ENCODE results near the gene ST3GAL3. TPM values are rescaled to one million over a fixed set of nuclear protein-coding genes. Genes with fewer than 3 reads are reported as not detected.

Gene ST3GAL3
- total and polyA plus RNA-seq, 2 experiments from 2014 or later: 4.5 to 7.0 TPM

GRCh38 chr1:43870306-43870705 lies 163.0 kb downstream of the ST3GAL3 start (continued):
- TF ChIP-seq ZNF462 (CRISPR knock-in tag; IDR thresholded peaks at IDR 0.05): no peak
- TF ChIP-seq CREB1 (CRISPR knock-in tag; IDR thresholded peaks at IDR 0.05; ENCODE audit: low read depth): no peak
- TF ChIP-seq ETS1 (IDR thresholded peaks at IDR 0.05): no peak
- TF ChIP-seq REST (IDR thresholded peaks at IDR 0.05; ENCODE audit: unreplicated experiment): no peak
- no peak for TF ChIP-seq POLR2AphosphoS5 (IDR thresholded peaks at IDR 0.05; ENCODE audit: low read depth)
- TF ChIP-seq ZNF114 (CRISPR knock-in tag; IDR thresholded peaks at IDR 0.05): no peak

Measured in GM23338 (cell line).